CD4-positive, alpha-beta T cell treated with Interleukin-10 for 1 hour (primary cell): Measurements from ENCODE around the gene MAP3K10.
A peak's percentile ranks its signal among the peaks of the same experiment; 100 is the strongest.
"Not testable (repeated sequence)": the region's sequence is repeated elsewhere in the genome, so short reads cannot be mapped to it uniquely, and the experiment has no call there.

Experiments used
- DNase-seq: peaks from one replicate; pipeline ENCODE4 v3.0.0-alpha.2; 2020

MAP3K10 gene

GRCh38 chr19:40190891-40191835 lies at the start of gene MAP3K10:
Gene MAP3K10 (plus strand): TSS chr19:40191426. CDS start chr19:40192032, 606 bp downstream.
- peak; percentile 80 for DNase-seq

GRCh38 chr19:40141551-40141950 lies 49.7 kb upstream of the MAP3K10 start:
- no peak for DNase-seq

- DNase-seq, result peak; percentile 64
Observed at GRCh38 chr19:40143612-40144011, 47.6 kb upstream of the MAP3K10 start.

- peak; percentile 71 for DNase-seq
Observed at GRCh38 chr19:40144151-40144550, 47.1 kb upstream of the MAP3K10 start.

GRCh38 chr19:40144947-40145748 lies 46.1 kb upstream of the MAP3K10 start:
- peak; percentile 15 for DNase-seq

GRCh38 chr19:40145749-40146029 lies 45.5 kb upstream of the MAP3K10 start:
- DNase-seq, result not testable (repeated sequence)

GRCh38 chr19:40147338-40147692 lies 43.9 kb upstream of the MAP3K10 start:
- no peak for DNase-seq

GRCh38 chr19:40147693-40148347 lies 43.4 kb upstream of the MAP3K10 start:
- no peak for DNase-seq

GRCh38 chr19:40149501-40149900 lies 41.7 kb upstream of the MAP3K10 start:
- DNase-seq, result no peak

GRCh38 chr19:40150170-40150569 lies 41.1 kb upstream of the MAP3K10 start:
- no peak for DNase-seq

GRCh38 chr19:40154121-40154680 lies 37.0 kb upstream of the MAP3K10 start:
- DNase-seq, result no peak

GRCh38 chr19:40155749-40156265 lies 35.4 kb upstream of the MAP3K10 start:
- DNase-seq, result peak; percentile 15

GRCh38 chr19:40157059-40157458 lies 34.2 kb upstream of the MAP3K10 start:
- peak; percentile 20 for DNase-seq

- no peak for DNase-seq
Observed at GRCh38 chr19:40159744-40160143, 31.5 kb upstream of the MAP3K10 start.

GRCh38 chr19:40162104-40162503 lies 29.1 kb upstream of the MAP3K10 start:
- no peak for DNase-seq

- DNase-seq, result no peak
Observed at GRCh38 chr19:40163541-40164129, 27.6 kb upstream of the MAP3K10 start.

GRCh38 chr19:40165362-40165937 lies 25.8 kb upstream of the MAP3K10 start:
- peak; percentile 70 for DNase-seq

GRCh38 chr19:40169482-40170302 lies 21.5 kb upstream of the MAP3K10 start:
- not testable (repeated sequence) for DNase-seq

GRCh38 chr19:40170303-40170989 lies 20.8 kb upstream of the MAP3K10 start:
- not testable (repeated sequence) for DNase-seq

GRCh38 chr19:40171293-40171692 lies 19.9 kb upstream of the MAP3K10 start:
- not testable (repeated sequence) for DNase-seq
